A673 (cell line): ENCODE results near the gene TMEM170A. TPM values are rescaled to one million over a fixed set of nuclear protein-coding genes. Genes with fewer than 3 reads are reported as not detected.
A peak's percentile ranks its signal among the peaks of the same experiment; 100 is the strongest.

Source experiments
- BruUV-seq: library from RNA; stranded (reverse); fragments of 400-500 nt; replicated peaks from 2 replicates; lab custom pipeline; 2021; lab: Mats Ljungman, UMichigan
- CTCF ChIA-PET: fragments of 300-600 bp; sonication (Branson Sonifier 250); formaldehyde crosslinking; loops from one replicate; lab custom pipeline; 2022; ENCODE audit warnings: antibody characterized with exemption; lab: Charles Lee
- POLR2A ChIA-PET: fragments of 300-600 bp; sonication (Branson Sonifier 250); formaldehyde crosslinking; loops from one replicate; lab custom pipeline; 2022; ENCODE audit warnings: antibody characterized with exemption; ENCODE audit not compliant: low non-redundant PET; lab: Charles Lee
- DNase-seq: peaks from one replicate; pipeline ENCODE4 v3.0.0-alpha.2; 2015; ENCODE audit warnings: low spot score
- H3K27ac ChIP-seq: fragments of 200-600 bp; sonication (generic); 2 replicates; pipeline ENCODE4 v1.5.1; 2016; ENCODE audit warnings: mixed run types, low read depth, mild to moderate bottlenecking, mixed read lengths, antibody characterized with exemption, low read length; ENCODE audit not compliant: poor library complexity, severe bottlenecking
- H3K27me3 ChIP-seq: fragments of 200-600 bp; sonication (generic); replicated peaks from 2 replicates; pipeline ENCODE4 v1.6.1; 2017; ENCODE audit warnings: mixed run types, low read depth, mild to moderate bottlenecking, mixed read lengths, antibody characterized with exemption, low read length; ENCODE audit not compliant: insufficient read depth, poor library complexity
- H3K36me3 ChIP-seq: fragments of 200-600 bp; sonication (generic); 2 replicates; pipeline ENCODE4 v1.6.1; 2016; ENCODE audit warnings: mixed run types, mild to moderate bottlenecking, mixed read lengths, antibody characterized with exemption, low read length; ENCODE audit not compliant: insufficient read depth, poor library complexity, severe bottlenecking
- H3K4me1 ChIP-seq: fragments of 200-600 bp; sonication (generic); 2 replicates; pipeline ENCODE4 v1.6.1; 2017; ENCODE audit warnings: mixed run types, mild to moderate bottlenecking, mixed read lengths, antibody characterized with exemption, low read length; ENCODE audit not compliant: insufficient read depth, poor library complexity, severe bottlenecking
- H3K4me3 ChIP-seq: fragments of 200-600 bp; sonication (generic); 2 replicates; pipeline ENCODE4 v1.5.1; 2016; ENCODE audit warnings: low read depth, mixed run types, mild to moderate bottlenecking, mixed read lengths, low read length; ENCODE audit not compliant: poor library complexity, severe bottlenecking
- H3K9me3 ChIP-seq: fragments of 200-600 bp; sonication (generic); 2 replicates; pipeline ENCODE4 v1.6.1; 2016; ENCODE audit warnings: mixed run types, low read depth, mild to moderate bottlenecking, mixed read lengths, antibody characterized with exemption, low read length; ENCODE audit not compliant: poor library complexity, severe bottlenecking
- CTCF ChIP-seq: fragments of 300-800, 200-600 bp; sonication (generic); conservative IDR thresholded peaks from 2 replicates; pipeline ENCODE4 v1.5.1; 2017; ENCODE audit warnings: low read depth, mild to moderate bottlenecking, antibody characterized with exemption, low read length, moderate library complexity, mixed read lengths
- EZH2 ChIP-seq: fragments of 200-600 bp; sonication (generic); IDR thresholded peaks from 2 replicates; pipeline ENCODE4 v1.6.1; 2017; ENCODE audit warnings: borderline replicate concordance, low read depth, mild to moderate bottlenecking, mixed read lengths, antibody characterized with exemption, low read length; ENCODE audit not compliant: poor library complexity, severe bottlenecking
- intact Hi-C: fragments of 100-400 bp; cut with micrococcal nuclease; formaldehyde crosslinking; loops from one replicate; pipeline ENCODE4 v1.10.0; 2022; ENCODE audit not compliant: unreplicated experiment
- total RNA-seq: library from RNA; stranded (reverse); gene quantifications from 2 replicates; pipeline ENCODE4 v1.2.3, GENCODE V29; 2021

Gene TMEM170A
- total RNA-seq, 1 experiment from 2014 or later: 25.9 TPM

GRCh38 chr16:75494184-75494583 is 29.7 kb upstream of the TMEM170A start:
- no peak for DNase-seq
- no peaks in the 10 kb centered on the region for H3K36me3 ChIP-seq
- intact Hi-C loops: no loop called here
- peaks cover 44% of the 10 kb centered on the region for H3K4me1 ChIP-seq
- ChIA-PET CTCF (no interaction called here), POLR2A (interaction anchor here (0.6 kb wide), 1 partner anchor 19 kb away, joined by 3 read pairs; no protein-coding TSS in a partner anchor)
- no peaks in the 10 kb centered on the region for H3K27me3 ChIP-seq
- no peaks in the 10 kb centered on the region for H3K9me3 ChIP-seq
- no peak overlapping the region for H3K27ac ChIP-seq
- no TSS peak for BruUV-seq
- TF ChIP-seq EZH2 (no peak), CTCF (no peak)
- peak overlapping the region; percentile 51 for H3K4me3 ChIP-seq

- H3K9me3 ChIP-seq: no peaks in the 10 kb centered on the region
- intact Hi-C loops: no loop called here
- BruUV-seq: no TSS peak
- peak; percentile 91 for DNase-seq
- peaks cover 25% of the 10 kb centered on the region for H3K4me1 ChIP-seq
- ChIA-PET CTCF (interaction anchor here (0.5 to 0.6 kb wide), 2 partner anchors 46 to 128 kb away, joined by 3 to 5 read pairs; no protein-coding TSS in a partner anchor), POLR2A (no interaction called here)
- H3K36me3 ChIP-seq: no peaks in the 10 kb centered on the region
- TF ChIP-seq EZH2 (no peak), CTCF (peak; percentile 59)
- no peak overlapping the region for H3K4me3 ChIP-seq
- no peaks in the 10 kb centered on the region for H3K27me3 ChIP-seq
- no peak overlapping the region for H3K27ac ChIP-seq
Observed at GRCh38 chr16:75491876-75492275, 27.4 kb upstream of the TMEM170A start.

- TF ChIP-seq CTCF (no peak), EZH2 (no peak)
- Histone ChIP-seq H3K9me3 (no peaks in the 10 kb centered on the region), H3K27me3 (no peaks in the 10 kb centered on the region), H3K4me3 (no peak overlapping the region), H3K27ac (no peak overlapping the region), H3K4me1 (peaks cover 10% of the 10 kb centered on the region), H3K36me3 (no peaks in the 10 kb centered on the region)
- ChIA-PET POLR2A (no interaction called here), CTCF (interaction anchor here (0.5 kb wide), 1 partner anchor 29 kb away, joined by 4 read pairs; no protein-coding TSS in a partner anchor)
- intact Hi-C loops: no loop called here
- BruUV-seq: no TSS peak
- no peak for DNase-seq
Observed at GRCh38 chr16:75488322-75488721, 23.8 kb upstream of the TMEM170A start.
